CD14-positive monocyte (primary cell): ENCODE measurements around the gene CENPV. TPM values are rescaled to one million over a fixed set of nuclear protein-coding genes. Genes with fewer than 3 reads are reported as not detected.
A peak's percentile ranks its signal among the peaks of the same experiment; 100 is the strongest.

Source experiments
- DNase-seq, 3 donors: peaks; one replicate each; pipeline ENCODE4 v3.0.0-alpha.2; 2011 to 2022
- H2AFZ ChIP-seq: 2 replicates; pipeline ENCODE4 v1.6.0; 2012; ENCODE audit warnings: mild to moderate bottlenecking, low read depth, low read length, inconsistent platforms; ENCODE audit not compliant: insufficient read depth, poor library complexity, severe bottlenecking
- H3K27ac ChIP-seq, 2 donors: 1 replicate in 1 of 2; 2 replicates in 1 of 2; pipeline ENCODE4 v1.5.1; 2012 to 2013; ENCODE audit warnings: low read length in 2 of 2, control low read depth in 1 of 2, inconsistent platforms in 1 of 2, low read depth in 1 of 2, mild to moderate bottlenecking in 1 of 2
- H3K27me3 ChIP-seq, 2 donors: one replicate each; pipeline versions ENCODE4 v1.6.0 to v1.6.1; 2011 to 2013; ENCODE audit warnings: low read length in 2 of 2; ENCODE audit not compliant: control insufficient read depth in 2 of 2, insufficient read depth in 2 of 2
- H3K36me3 ChIP-seq, 2 donors: replicated peaks in 1 of 2; 1 replicate in 1 of 2; 2 replicates in 1 of 2; pipeline versions ENCODE4 v1.5.1 to v1.6.1; 2012 to 2013; ENCODE audit warnings: low read length in 2 of 2, control low read depth in 1 of 2, inconsistent platforms in 1 of 2, mild to moderate bottlenecking in 1 of 2; ENCODE audit not compliant: insufficient read depth in 2 of 2, control insufficient read depth in 1 of 2
- H3K4me1 ChIP-seq, 2 donors: 1 replicate in 1 of 2; 2 replicates in 1 of 2; pipeline versions ENCODE4 v1.5.1 to v1.6.1; 2012 to 2013; ENCODE audit warnings: low read length in 2 of 2, control low read depth in 1 of 2, inconsistent platforms in 1 of 2, mild to moderate bottlenecking in 1 of 2, moderate library complexity in 1 of 2; ENCODE audit not compliant: insufficient read depth in 2 of 2, control insufficient read depth in 1 of 2
- H3K4me2 ChIP-seq: replicated peaks from 2 replicates; pipeline ENCODE3; 2012; ENCODE audit warnings: low read length, moderate library complexity, mild to moderate bottlenecking; ENCODE audit not compliant: poor library complexity, severe bottlenecking; ENCODE audit errors: extremely low read depth
- H3K4me3 ChIP-seq, 3 experiments: fragments of 200-600 bp in 1 of 3; sonication (generic) in 1 of 3; replicated peaks in 1 of 3; 1 replicate in 2 of 3; 2 replicates in 1 of 3; pipeline ENCODE4 v1.5.1; 2011 to 2013; ENCODE audit warnings: low read length in 3 of 3, mild to moderate bottlenecking in 3 of 3, control low read depth in 2 of 3, low read depth in 2 of 3, inconsistent platforms in 1 of 3, moderate library complexity in 1 of 3
- H3K79me2 ChIP-seq: 2 replicates; pipeline ENCODE4 v1.6.0; 2012; ENCODE audit warnings: mild to moderate bottlenecking, control low read depth, inconsistent platforms, low read length, moderate library complexity; ENCODE audit not compliant: insufficient read depth
- H3K9ac ChIP-seq: 2 replicates; pipeline ENCODE4 v1.6.0; 2017; ENCODE audit warnings: low read length, mild to moderate bottlenecking; ENCODE audit not compliant: insufficient read depth, poor library complexity, severe bottlenecking
- H3K9me3 ChIP-seq, 2 donors: replicated peaks in 1 of 2; 1 replicate in 1 of 2; 2 replicates in 1 of 2; pipeline versions ENCODE4 v1.5.1 to v1.6.1; 2012 to 2013; ENCODE audit warnings: low read length in 2 of 2, control low read depth in 1 of 2; ENCODE audit not compliant: control insufficient read depth in 1 of 2, insufficient read depth in 1 of 2
- H4K20me1 ChIP-seq: 2 replicates; pipeline ENCODE4 v1.6.0; 2012; ENCODE audit warnings: mild to moderate bottlenecking, low read length, control low read depth, moderate library complexity; ENCODE audit not compliant: insufficient read depth
- H3K27ac Mint-ChIP-seq, 7 donors: one replicate each; pipeline ENCODE4 v1.8.0; 2020; ENCODE audit warnings: mild to moderate bottlenecking in 7 of 7, mixed read lengths in 7 of 7, moderate library complexity in 6 of 7, inconsistent platforms in 2 of 7
- H3K27me3 Mint-ChIP-seq, 3 donors: one replicate each; pipeline ENCODE4 v1.8.0; 2021 to 2022; ENCODE audit warnings: low read depth in 3 of 3, mild to moderate bottlenecking in 3 of 3, mixed read lengths in 3 of 3, moderate library complexity in 3 of 3, inconsistent platforms in 1 of 3
- H3K36me3 Mint-ChIP-seq, 2 donors: one replicate each; pipeline ENCODE4 v1.8.0; 2020; ENCODE audit warnings: mixed read lengths in 2 of 2, inconsistent platforms in 1 of 2, mild to moderate bottlenecking in 1 of 2
- H3K4me1 Mint-ChIP-seq: one replicate; pipeline ENCODE4 v1.8.0; 2020; ENCODE audit warnings: mild to moderate bottlenecking, mixed read lengths
- H3K4me3 Mint-ChIP-seq, 2 donors: one replicate each; pipeline ENCODE4 v1.8.0; 2020; ENCODE audit warnings: mild to moderate bottlenecking in 2 of 2, mixed read lengths in 2 of 2, moderate library complexity in 1 of 2
- H3K9me3 Mint-ChIP-seq, 7 donors: one replicate each; pipeline ENCODE4 v1.8.0; 2020 to 2022; ENCODE audit warnings: mixed read lengths in 7 of 7, mild to moderate bottlenecking in 6 of 7, moderate library complexity in 6 of 7, inconsistent platforms in 2 of 7
- whole genome bisulfite sequencing: methylation state at CpG from one replicate; pipeline ENCODE4 v1.1.5; 2013; ENCODE audit warnings: missing lambda C conversion rate; ENCODE audit not compliant: insufficient coverage; 5-methylcytosine and 5-hydroxymethylcytosine counted together
- intact Hi-C, 2 donors: fragments of 100-400 bp; cut with micrococcal nuclease; formaldehyde crosslinking; loops; one replicate each; pipeline versions ENCODE4 v1.15.0 to v1.15.1; 2023
- polyA plus RNA-seq, 3 donors: library from polyadenylated mRNA; depleted of rRNA in 1 of 3; unstranded in 2 of 3; stranded (reverse) in 1 of 3; fragments of 300-500 nt in 2 of 3; fragments of >200 nt in 1 of 3; fragmentation: Illumina TruSeq in 2 of 3; gene quantifications; 1 replicate in 2 of 3; 2 replicates in 1 of 3; pipeline ENCODE4 v1.2.3, GENCODE V29; 2012 to 2021
- TF ChIP-seq, protein P1 (sequence below): fragments of 200-600 bp; IDR thresholded peaks from one replicate; pipeline ENCODE4 v1.8.0; 2022; ENCODE audit warnings: antibody characterized with exemption, mild to moderate bottlenecking

The CENPV gene
- polyA plus RNA-seq, 3 donors, result 0.50 to 1.1 (median 0.80) TPM

GRCh38 chr17:16352303-16352666 lies 984 bp downstream of the CENPV start:
- intact Hi-C loops, result loop anchor here in 1 of 2 donors (10.0 kb wide), 1 partner anchor 67 kb away; no protein-coding TSS in a partner anchor
- no peak for DNase-seq
- H2AFZ ChIP-seq, result peak overlapping the region; percentile 82

GRCh38 chr17:16351831-16352230 lies 1.4 kb downstream of the CENPV start:
- Histone ChIP-seq H3K4me1 (peaks cover 15 to 18% of the 10 kb centered on the region in 2 donors), H3K79me2 (no peaks in the 10 kb centered on the region), H3K4me3 (peak overlapping the region in 2 of 3 experiments; percentile 33 to 77), H3K27ac (no peak overlapping the region), H4K20me1 (no peaks in the 10 kb centered on the region), H3K9ac (no peak overlapping the region), H3K36me3 (no peaks in the 10 kb centered on the region), H3K4me2 (peak overlapping the region; percentile 92), H3K9me3 (no peaks in the 10 kb centered on the region), H2AFZ (peak overlapping the region; percentile 82), H3K27me3 (peaks cover 21 to 33% of the 10 kb centered on the region in 2 donors)
- WGBS, result 10% methylated on average over 5 of the region's 10 CpGs
- H3K27me3 Mint-ChIP-seq, result peaks cover 44 to 55% (median 46%) of the 10 kb centered on the region in 3 donors
- H3K4me1 Mint-ChIP-seq, result peaks cover 17% of the 10 kb centered on the region
- H3K4me3 Mint-ChIP-seq, result peak overlapping the region; percentile 83 to 93
- H3K9me3 Mint-ChIP-seq, result peaks cover 0 to 6% (median 3%) of the 10 kb centered on the region in 7 donors
- intact Hi-C loops, result loop anchor here in 1 of 2 donors (10.0 kb wide), 1 partner anchor 67 kb away; no protein-coding TSS in a partner anchor
- DNase-seq, result no peak
- TF ChIP-seq, protein P1, sequence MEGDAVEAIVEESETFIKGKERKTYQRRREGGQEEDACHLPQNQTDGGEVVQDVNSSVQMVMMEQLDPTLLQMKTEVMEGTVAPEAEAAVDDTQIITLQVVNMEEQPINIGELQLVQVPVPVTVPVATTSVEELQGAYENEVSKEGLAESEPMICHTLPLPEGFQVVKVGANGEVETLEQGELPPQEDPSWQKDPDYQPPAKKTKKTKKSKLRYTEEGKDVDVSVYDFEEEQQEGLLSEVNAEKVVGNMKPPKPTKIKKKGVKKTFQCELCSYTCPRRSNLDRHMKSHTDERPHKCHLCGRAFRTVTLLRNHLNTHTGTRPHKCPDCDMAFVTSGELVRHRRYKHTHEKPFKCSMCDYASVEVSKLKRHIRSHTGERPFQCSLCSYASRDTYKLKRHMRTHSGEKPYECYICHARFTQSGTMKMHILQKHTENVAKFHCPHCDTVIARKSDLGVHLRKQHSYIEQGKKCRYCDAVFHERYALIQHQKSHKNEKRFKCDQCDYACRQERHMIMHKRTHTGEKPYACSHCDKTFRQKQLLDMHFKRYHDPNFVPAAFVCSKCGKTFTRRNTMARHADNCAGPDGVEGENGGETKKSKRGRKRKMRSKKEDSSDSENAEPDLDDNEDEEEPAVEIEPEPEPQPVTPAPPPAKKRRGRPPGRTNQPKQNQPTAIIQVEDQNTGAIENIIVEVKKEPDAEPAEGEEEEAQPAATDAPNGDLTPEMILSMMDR, result no peak
- no peak overlapping the region for H3K27ac Mint-ChIP-seq
- peaks cover 8 to 15% of the 10 kb centered on the region in 2 donors for H3K36me3 Mint-ChIP-seq

More at GRCh38 chr17:16352303-16352666, 984 bp downstream of the CENPV start:
- WGBS, result under 1% methylated on average over 23 of the region's 25 CpGs
- Histone ChIP-seq H3K36me3 (no peaks in the 10 kb centered on the region), H3K4me2 (peak overlapping the region; percentile 92), H3K4me1 (peaks cover 15 to 18% of the 10 kb centered on the region in 2 donors), H3K27ac (no peak overlapping the region), H3K9me3 (no peaks in the 10 kb centered on the region), H3K9ac (peak overlapping the region; percentile 46), H3K27me3 (peaks cover 21 to 33% of the 10 kb centered on the region in 2 donors), H4K20me1 (no peaks in the 10 kb centered on the region), H3K4me3 (peak overlapping the region; percentile 33 to 77 (median 55)), H3K79me2 (no peaks in the 10 kb centered on the region)
- peaks cover 8 to 15% of the 10 kb centered on the region in 2 donors for H3K36me3 Mint-ChIP-seq
- peaks cover 46 to 55% (median 46%) of the 10 kb centered on the region in 3 donors for H3K27me3 Mint-ChIP-seq
- no peak overlapping the region for H3K27ac Mint-ChIP-seq
- peaks cover 0 to 6% (median 3%) of the 10 kb centered on the region in 7 donors for H3K9me3 Mint-ChIP-seq
- peaks cover 17% of the 10 kb centered on the region for H3K4me1 Mint-ChIP-seq
- peak overlapping the region; percentile 83 to 93 for H3K4me3 Mint-ChIP-seq
- TF ChIP-seq, protein P1, result no peak
